ENCODE results near the gene RNPS1.
A peak's percentile ranks its signal among the peaks of the same experiment; 100 is the strongest.

Gene RNPS1, protein sequence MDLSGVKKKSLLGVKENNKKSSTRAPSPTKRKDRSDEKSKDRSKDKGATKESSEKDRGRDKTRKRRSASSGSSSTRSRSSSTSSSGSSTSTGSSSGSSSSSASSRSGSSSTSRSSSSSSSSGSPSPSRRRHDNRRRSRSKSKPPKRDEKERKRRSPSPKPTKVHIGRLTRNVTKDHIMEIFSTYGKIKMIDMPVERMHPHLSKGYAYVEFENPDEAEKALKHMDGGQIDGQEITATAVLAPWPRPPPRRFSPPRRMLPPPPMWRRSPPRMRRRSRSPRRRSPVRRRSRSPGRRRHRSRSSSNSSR

DNA sequence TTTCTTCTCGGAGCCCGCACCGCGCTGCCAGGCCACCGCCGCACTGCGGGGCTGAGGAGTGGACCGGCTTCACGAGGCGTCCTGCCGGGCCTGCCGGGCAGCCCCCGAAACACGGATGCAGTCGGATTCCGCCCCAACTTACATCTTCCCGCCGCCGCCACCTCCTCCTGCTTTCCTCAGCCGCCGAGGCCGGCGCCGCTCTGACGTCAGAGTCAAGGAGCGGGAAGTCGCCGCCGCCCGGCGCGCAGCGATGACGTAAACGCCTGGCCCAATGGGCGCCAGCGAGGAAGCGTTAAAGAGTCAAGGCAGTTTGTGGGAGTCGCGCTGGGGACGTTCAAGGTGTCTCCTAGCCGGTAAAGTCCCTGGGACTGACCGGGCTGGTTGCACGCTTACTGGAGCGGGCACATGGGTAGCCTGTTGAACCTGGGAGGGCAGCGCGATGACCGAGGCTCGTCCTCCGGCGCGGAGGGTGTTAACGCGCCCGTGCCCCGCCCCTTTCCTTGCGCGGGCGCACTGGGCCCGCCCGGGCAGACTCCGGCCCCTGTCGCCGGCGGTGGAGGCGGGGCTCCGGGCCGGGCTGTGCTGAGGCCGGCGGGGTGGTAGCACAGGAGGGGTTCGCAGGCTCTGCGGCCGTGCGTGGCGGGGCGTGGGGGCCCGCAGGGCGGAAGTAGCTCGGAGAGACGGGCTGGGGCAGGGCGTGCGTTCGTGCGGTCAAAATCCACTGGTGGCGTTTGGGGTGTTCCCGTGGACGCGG is at the start of gene RNPS1:
Gene RNPS1, minus strand, starts transcription at position 214 of the 754 bp plus-strand sequence. CDS start 3,483 bp downstream, outside the sequence.
- DNase-seq (ENCODE audit: low read depth), result peak; percentile 74

DNA sequence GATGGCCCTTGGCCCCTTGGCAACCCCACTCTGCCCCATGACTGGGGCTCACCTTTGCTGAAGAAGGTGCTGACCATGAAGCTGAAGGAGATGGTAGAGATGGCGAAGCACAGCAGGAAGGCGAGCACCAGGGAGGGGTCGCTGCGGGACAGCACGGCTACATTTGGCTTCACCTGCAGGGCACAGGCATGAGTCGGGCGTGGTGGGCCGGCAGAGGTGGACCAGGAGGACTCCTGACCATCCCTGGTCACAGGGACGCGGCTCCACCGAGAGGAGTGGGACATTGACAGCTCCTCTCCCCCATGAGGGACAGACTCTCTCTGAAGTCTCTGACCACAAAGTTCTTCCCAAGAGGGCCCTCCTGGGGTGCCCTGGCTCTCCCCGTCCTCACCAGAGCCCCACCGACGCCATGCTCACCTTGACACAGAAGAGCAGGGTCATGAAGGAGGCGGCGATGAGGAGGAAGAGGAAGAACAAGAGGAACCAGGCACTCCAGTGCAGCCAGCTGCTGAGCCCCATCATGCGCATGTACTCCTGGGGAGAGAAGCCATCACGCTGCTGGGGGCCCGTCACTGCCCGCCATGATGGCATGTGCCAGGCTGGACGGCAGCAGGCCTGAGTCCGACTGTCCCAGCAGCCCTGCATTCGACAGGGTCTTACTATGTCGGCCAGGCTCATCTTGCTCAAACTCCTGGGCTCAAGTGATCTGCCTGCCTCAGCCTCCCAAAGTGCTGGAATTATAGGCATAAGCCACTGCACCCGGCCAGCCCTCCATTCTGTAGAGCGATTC is 49.5 kb upstream of the RNPS1 start:
- DNase-seq (ENCODE audit: low read depth), result no peak

DNA sequence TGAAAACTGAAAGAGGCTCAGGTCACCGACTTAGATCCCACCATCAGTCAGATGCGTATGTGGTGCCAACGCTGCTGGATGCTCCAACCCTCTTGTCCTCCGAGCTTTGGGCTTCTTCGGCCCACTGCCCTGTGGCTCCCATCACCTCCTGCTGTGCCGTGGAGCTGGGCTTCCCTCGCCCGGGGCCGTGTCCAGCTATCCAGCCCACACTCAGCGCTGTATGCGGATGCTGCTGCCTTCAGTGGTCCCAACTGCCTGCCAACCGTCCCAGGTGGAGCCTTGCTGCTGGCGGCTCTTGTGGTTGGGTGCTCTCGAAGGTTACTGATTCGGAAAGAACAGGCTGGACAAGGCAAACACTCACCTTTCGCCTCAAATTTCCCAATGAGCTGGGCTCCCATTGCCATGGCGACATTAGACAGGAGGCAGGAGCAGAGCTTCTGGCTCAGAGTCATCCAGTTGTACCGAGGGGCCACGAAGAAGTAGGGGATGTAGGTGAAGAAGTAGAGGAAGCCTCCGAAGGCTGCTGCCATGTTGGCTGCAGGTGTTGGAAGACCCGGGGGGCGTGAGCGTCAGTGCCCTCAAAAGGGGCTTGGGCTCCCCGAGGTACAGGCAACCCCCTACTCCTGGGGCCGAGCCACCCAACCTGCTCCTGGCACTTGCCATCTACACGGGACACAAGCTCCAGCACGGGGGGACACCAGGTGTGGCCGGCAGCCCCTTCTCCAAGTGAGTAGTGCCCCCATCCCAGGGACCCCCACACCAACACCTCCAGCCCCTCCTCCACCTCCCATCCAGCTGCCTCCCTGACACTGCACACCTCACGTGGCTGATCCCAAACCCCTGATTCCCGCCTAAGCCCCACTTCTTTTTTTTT is 40.4 kb upstream of the RNPS1 start:
- DNase-seq (ENCODE audit: low read depth), result no peak

DNA sequence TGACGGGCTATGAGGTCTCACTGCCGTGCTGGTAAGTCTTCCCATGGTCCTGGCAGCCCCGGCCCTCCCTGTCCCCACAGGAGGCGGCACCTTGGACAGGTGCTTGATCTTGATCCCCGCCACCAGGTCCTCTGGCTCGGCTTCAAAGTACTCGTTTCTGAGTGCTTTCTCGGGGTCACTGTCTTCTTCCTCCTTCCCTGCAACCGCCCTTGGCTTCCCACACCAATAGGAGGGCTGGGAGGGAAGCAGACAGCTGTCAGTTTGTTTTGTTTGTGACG is 31.9 kb upstream of the RNPS1 start:
- DNase-seq (ENCODE audit: low read depth), result no peak

DNA sequence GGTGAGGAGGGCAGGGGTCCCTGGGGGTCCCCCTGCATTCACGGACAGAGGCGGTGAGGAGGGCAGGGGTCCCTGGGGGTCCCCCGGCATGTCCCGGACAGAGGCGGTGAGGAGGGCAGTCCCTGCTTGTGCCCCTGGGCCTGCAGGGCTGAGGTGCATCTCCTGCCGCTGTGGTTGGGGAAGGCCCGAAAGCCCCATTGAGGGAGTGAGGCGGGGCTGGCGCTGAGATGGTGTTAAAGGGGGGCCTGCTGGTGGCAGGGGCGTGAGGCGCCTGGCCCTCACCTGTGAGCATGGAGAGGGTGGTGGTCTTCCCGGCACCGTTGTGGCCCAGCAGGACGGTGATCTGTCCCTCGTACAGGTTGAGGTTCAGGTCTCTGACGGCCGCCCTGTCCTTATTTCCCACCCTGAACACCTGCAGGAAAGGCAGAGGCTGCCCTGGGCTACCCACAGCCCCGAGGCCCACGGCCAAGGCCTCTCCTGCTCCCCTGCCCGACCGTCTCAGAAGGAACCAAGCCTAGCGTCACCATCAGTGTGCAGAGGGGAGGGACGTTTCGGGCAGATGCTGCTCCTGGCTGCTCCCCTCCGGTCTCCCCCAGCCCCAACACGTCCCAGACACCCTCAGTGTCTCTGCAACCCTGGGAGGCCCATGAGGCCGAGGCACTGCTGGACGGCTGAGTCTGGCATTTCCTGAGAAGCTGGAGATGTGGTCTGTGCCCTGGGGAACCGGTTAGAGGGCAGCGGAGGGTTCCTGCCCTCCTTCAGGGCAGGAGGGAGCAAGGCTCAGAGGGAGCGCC is 31.4 kb upstream of the RNPS1 start:
- no peak for DNase-seq (ENCODE audit: low read depth)

DNA sequence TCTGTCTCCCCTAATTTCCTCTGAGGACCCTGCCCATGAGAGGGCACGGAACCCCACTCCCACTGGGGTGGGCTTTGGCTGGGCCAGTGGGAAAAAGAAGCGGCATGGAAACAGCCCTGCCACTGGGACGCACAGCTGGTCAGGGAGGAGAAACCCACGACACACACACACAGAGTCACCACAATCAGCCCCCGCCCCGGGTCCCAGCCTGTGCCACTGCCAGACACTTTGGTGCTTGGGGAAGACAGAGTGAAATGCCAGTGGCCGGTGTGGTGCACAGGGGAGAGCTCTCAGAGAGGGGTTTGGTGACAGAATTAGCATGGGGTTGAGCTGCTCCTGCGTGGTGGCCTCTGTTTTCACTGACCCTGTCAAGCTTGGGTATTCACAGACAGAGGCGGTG is 30.7 kb upstream of the RNPS1 start:
- no peak for DNase-seq (ENCODE audit: low read depth)

DNA sequence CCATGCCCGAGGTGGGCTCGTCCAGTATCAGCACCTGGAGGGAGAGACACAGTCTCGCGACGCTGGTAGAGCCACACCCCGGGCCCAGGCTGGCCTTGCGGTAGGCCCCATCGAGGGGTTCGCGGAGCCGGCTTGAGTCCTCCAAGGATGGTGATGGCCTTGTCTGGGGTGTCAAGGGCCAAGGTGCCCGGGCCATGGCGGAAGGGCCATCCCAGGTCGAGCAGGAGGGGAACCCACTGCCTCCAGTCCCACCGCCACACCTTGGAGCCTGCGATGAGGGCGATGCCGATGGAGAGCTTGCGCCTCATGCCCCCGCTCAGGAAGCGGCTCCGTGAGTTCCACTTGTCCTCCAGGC is 29.6 kb upstream of the RNPS1 start:
- no peak for DNase-seq (ENCODE audit: low read depth)

DNA sequence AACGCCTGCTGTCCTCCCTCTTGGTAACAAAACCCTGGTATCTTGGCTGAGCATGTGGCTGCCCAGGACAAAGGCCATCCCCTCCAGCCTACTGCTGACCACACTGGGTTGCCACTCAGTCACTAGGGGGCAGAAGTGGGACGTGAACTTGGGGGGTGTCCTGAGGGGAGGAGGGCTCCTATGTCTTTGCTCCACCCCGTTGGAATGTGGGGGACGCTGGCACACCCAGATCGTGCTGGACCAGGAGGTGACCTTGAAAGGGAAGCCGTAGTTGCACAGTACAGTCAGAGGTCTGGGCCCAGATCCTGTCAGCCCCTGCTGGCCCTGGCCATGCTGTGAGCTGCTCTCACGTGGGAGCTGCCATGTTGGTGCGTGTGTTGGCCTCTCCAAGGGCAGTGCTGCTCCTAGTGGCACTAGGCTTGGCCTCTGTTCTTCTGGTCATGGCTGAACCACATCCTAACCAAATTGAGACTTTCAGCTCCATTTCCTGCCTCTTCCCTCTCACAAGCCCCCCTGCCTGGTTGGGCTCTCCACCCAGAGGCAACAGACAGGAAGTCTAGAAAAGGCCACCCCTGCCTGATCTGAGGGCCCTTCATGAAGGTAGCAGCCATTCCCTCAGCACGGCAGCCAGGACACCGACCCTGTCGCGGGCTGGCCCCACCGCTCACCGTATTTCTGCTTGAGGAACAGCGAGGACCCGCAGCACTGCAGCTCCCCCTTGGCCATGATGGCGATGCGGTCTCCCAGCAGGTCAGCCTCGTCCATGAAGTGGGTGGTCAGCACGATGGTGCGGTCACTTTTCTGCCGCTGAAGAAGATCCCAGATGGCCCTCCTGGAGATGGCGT is 29.0 kb upstream of the RNPS1 start:
- no peak for DNase-seq (ENCODE audit: low read depth)

DNA sequence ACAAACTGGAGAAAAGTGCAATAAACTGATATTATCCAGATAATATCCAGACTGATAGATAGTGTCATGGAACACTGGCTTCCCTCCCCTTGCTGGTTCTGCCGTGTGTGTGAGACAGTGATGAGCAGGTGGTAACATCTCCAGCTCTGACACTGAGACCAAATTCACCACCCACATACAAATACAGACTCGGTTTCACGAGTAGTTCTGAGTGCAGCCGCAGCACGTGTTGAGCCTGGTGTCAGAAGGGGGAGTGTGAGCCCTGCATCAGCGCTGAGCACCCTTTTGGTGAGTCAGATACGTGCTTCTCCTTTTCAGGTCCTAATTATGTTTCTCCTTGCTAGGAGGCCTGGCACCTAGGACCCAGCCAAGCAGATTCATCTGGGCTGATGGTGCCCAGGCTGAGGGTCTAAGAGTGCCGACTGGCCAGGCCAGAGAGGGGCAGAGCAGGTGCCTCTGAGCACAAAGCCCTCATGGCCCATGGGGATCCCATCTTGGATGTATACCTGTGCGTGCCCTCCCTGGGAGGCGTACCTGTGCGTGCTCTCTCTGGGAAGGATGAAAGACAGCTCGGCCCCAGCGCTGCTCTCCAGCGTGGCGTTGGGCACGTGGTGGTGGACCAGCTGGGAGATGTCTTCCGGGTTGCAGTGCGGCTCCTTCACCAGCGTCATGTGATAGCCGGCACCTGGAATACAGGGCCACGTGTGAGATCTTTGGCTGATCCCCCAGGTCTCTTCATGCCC is 27.3 kb upstream of the RNPS1 start:
- DNase-seq (ENCODE audit: low read depth), result no peak

DNA sequence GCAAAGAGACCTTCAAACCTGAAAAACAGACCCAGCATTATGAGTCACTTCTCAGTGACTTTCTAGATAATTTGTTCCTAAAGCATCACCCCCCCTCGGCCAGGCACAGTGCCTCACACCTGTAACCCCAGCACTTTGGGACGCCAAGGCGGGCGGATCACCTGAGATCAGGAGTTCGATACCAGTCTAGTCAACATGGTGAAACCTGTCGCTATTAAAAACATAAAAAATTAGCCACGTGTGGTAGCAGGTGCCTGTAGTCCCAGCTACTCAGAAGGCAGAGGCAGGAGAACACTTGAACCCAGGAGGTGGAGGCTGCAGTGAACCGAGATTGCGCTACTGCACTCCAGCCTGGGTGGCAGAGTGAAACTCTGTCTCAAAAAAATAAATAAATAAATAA is 24.3 kb upstream of the RNPS1 start:
- DNase-seq (ENCODE audit: low read depth), result no peak

DNA sequence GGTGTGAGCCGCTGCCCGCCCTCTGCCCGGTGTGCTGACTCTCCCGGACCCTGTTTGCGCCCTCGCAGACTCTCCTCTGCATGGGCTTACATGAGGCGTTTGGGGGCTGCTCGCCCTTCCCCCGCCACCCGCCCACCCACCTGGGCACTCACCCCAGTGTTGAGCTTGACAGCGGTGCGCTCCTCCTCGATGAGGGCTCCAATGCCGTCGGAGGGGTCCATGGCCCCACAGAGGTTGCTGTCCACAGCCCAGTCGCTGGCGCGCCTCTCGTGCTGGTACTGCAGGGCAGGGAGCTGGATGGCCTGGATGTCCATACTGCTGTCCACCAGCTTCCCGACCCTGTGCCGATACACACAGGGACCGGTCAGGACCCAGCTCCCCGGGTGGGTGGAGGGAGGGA is 21.4 kb upstream of the RNPS1 start:
- no peak for DNase-seq (ENCODE audit: low read depth)

DNA sequence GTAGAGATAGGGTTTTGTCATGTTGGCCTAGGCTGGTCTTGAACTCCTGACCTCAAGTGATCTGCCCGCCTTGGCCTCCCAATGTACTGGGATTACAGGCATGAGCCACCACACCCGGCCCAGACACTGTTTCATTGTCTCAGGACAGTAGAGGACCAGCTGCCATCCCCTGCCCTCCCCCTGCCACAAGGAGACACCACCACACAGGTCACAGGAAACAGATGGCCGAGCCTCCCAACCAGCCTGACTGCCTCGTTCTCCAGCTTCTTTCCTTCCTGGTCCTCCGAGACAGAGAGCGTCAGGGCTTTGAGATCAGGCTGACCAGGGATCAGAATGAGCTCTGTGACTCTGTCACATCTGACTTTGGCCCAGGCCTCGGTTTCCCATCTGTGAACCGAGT is 20.8 kb upstream of the RNPS1 start:
- no peak for DNase-seq (ENCODE audit: low read depth)

DNA sequence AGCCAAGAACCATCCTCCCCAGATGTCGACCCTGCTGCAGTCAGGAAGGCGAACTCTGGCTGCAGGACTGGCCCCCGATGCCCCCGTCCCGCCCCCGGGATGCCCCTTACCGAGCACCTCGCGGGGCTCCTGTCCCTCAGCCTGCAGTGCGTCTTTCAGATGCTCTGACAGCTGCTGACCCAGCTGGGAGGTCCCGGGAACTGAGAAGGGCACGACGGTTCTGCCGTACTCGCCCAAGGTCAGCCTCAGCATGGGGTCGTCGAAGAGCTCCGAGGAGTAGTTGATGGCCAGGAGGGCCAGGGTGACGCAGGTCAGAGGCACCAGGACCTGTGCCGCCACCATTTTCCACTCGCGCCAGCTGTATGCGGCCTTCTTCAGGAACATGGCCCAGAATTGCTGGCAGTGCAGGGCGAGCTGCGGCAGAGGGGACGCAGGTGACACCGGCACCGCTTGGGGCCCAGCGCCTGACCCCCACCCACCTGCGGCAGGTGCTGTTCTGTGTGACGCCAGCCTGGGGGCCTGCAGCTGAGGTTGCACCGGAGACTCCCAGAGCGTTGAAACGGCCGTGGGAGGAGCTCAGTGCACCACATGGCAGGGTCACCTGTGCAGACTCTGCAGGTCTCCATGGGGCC is 20.1 kb upstream of the RNPS1 start:
- DNase-seq (ENCODE audit: low read depth), result no peak

DNA sequence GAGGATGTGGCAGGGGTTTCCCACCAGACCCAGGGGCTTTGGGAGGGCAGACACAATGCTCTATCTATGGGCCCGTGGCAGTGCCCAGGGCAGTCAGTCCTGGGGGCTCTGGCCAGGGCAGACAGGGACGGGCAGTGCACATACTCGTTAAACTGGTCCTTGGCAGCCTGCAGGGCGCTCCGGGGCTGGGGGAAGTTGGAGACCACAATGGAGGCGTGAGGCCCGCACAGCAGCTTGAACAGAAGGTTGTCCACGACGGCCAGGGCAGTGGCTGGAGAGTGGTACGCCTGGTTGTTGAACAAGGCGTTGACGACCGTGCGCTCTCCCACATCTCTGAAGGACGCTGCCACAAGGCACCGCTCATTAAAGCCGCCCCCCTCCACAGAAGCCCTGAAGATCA is 18.6 kb upstream of the RNPS1 start:
- DNase-seq (ENCODE audit: low read depth), result no peak

DNA sequence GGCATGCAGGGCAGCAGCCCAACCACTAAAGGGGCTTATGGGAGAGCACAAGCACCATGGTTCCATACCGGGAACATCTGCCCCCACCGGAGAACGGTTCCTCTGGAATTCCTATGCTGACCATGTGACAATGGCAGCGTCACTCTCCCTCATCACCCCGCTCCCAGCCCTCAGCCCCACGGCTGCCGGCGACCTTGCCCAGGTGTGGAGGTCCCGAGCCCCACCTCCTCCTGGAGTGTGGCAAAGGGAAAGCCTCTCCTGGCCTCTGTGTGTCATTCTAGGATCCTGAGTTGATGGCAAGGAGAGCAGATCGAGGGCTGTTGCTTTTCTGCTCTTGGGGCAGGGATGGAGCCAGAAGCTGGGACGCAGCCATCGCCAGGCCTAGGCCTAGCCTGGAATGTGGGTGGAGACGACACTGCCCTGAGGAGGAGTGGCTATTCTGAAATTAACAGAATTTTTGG is 17.8 kb upstream of the RNPS1 start:
- DNase-seq (ENCODE audit: low read depth), result no peak

DNA sequence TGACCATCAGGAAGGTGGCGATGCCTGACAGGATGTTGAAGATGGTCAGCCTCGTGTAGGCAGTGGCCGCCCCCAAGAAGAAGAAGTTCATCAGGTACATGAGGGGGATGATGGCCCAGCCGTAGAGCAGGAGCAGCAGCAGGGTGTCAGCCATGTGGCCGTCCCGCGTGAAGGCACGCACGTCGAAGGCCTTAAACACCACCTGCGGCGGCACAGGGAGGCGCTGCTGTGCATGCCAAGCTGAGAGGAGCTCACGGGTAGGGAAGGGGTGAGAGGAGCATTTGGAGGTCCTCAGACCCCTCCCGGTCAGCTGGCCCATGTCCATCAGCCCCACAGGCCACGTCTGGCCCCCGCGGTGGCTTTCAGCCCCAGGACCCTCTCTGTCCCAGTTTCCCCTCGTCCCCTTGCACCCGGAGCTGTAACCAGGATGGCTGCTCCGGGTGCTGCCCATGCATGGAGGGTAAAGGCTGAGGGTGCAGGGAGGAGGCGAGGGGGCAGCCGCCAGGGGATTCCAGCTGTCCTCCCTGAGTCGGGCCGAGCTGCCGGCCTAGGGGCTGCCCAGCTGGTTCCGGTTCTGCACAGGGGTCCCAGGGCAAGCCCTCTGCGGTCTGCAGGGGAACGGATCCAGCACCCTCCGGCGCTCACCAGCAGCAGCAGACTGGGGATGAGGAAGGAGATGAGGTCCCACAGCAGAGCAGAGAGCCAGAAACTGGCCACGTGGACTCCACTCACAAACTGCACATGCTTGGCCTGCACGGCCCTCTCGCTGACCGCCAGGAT is 17.1 kb upstream of the RNPS1 start:
- DNase-seq (ENCODE audit: low read depth), result no peak

DNA sequence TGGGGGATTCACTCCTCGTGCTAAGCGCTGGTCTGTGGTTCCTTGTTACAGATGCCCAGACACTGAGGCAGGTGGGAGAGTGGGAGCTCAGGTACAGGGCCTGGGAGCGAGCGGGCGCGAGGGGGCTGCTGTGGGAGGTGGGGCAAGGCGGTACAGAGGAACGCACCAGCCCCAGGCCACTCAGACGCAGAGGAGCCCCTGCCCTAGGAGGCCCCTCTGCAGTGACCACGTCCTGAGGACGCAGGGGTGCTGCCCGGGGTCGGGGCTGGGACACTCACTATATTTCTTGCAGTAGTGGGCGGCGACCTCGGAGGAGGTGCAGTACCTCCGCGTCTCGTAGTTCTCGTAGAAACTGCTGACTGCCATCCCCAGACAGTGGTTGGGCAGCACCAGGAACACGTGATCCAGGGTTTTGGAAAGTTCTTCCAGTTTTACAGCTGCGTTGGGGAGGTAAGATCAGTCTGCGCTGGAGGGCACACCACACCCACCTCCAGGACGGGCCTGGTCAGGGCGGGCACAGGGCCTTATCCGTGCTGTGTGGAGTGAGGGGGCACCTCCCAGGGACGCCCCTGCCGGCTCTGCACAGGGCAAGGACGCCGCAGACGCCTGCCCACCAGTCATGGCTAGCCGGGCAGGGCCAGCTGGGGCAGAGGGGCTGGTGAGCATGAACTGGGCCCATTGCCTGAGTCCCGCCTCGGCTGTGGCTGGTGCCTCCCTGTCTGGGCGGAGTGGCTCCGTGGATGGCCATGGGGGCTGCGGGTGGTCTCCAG is 16.3 kb upstream of the RNPS1 start:
- no peak for DNase-seq (ENCODE audit: low read depth)

All from GM04503 (cell line).